Measurements from ENCODE around the gene PRKAR2B. TPM values are rescaled to one million over a fixed set of nuclear protein-coding genes. Genes with fewer than 3 reads are reported as not detected.

Gene PRKAR2B
- total RNA-seq, 2 donors from 2014 or later: 12.4 to 65.7 TPM

GRCh38 chr7:107043491-107043890 is 1.0 kb upstream of the PRKAR2B start:
- Histone ChIP-seq H3K9me3 (no peaks in the 10 kb centered on the region), H3K4me3 (no peak overlapping the region), H3K36me3 (no peaks in the 10 kb centered on the region), H3K27me3 (replicated peaks; ENCODE audit: insufficient read depth) (no peaks in the 10 kb centered on the region), H3K4me1 (replicated peaks) (no peaks in the 10 kb centered on the region), H3K27ac (peak overlapping the region; percentile 80 to 88)
- intact Hi-C loops (cut with DNase I): no loop called here
- DNase-seq (ENCODE audit: low spot score): no peak
- 35% methylated on average over 4 of the region's 4 CpGs for WGBS
- TF ChIP-seq POLR2AphosphoS5 (IDR thresholded peaks at IDR 0.05): no peak

DNA sequence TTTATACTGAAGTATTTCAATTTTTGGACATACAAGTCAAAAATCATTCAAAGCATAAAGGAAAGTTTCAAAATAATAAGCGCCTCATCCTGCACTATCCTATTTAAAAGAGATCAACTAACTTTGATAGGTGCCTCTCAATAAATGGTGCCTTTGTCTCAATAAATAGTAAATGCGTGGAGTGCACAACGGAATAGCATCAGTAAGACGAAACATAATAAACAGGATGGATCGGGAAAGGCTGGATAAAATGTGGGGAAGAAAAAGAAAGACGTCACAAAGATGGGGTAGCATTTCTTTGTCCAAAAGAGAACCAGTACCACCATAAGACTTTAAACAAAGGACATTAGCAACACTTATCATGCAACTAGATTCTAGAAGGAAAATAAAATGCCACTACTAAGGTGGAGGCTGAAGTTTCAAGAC is 571 bp upstream of the PRKAR2B start:
- intact Hi-C loops (cut with DNase I): loop anchor here (2.0 kb wide), 1 partner anchor 77 kb away; no protein-coding TSS in a partner anchor
- peak overlapping the region; percentile 62 to 74 for H3K4me3 ChIP-seq
- H3K27me3 ChIP-seq (replicated peaks; ENCODE audit: insufficient read depth): no peaks in the 10 kb centered on the region
- H3K27ac ChIP-seq: peak overlapping the region; percentile 80 to 88
- 16% methylated on average over 6 of the region's 6 CpGs for WGBS
- H3K4me1 ChIP-seq (replicated peaks): no peaks in the 10 kb centered on the region
- no peaks in the 10 kb centered on the region for H3K36me3 ChIP-seq
- H3K9me3 ChIP-seq: no peaks in the 10 kb centered on the region
- no peak for DNase-seq (ENCODE audit: low spot score)
- TF ChIP-seq POLR2AphosphoS5 (IDR thresholded peaks at IDR 0.05) (peak; percentile 9), CTCF (IDR thresholded peaks at IDR 0.05) (no peak)

- H3K4me1 ChIP-seq (replicated peaks): no peaks in the 10 kb centered on the region
- TF ChIP-seq POLR2A (IDR thresholded peaks at IDR 0.05) (no peak), CTCF (IDR thresholded peaks at IDR 0.05) (no peak), POLR2AphosphoS5 (IDR thresholded peaks at IDR 0.05) (no peak)
- H3K9me3 ChIP-seq: no peaks in the 10 kb centered on the region
- H3K27me3 ChIP-seq (replicated peaks; ENCODE audit: insufficient read depth): no peaks in the 10 kb centered on the region
- WGBS: 2% methylated on average over 25 of the region's 29 CpGs
- peak overlapping the region; percentile 54 to 62 for H3K27ac ChIP-seq
- peak overlapping the region; percentile 62 to 74 for H3K4me3 ChIP-seq
- no peak for DNase-seq (ENCODE audit: low spot score)
- intact Hi-C loops (cut with DNase I): loop anchor here (2.0 kb wide), 1 partner anchor 75 kb away; no protein-coding TSS in a partner anchor
- no peaks in the 10 kb centered on the region for H3K36me3 ChIP-seq
Measured at GRCh38 chr7:107045195-107045960, 873 bp downstream of the PRKAR2B start.

DNA sequence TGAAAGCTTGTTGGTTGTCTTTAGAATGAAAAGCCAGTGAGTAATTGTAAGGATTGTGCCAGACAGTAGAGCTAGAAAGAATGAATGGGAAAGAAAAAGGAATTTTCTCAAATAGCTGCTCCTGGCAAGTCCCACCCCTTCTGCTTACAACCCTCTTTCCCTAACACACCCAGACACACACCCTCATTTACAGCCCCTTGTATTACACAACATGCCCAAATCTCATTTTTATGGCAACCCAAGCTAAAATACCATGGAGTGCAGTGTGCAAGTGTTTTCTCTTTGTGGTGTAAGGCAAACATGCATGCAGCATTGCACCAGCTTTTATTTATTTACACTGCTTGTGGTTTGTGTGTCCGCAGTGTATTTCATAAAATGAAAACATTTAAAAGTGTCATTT is 1.5 kb downstream of the PRKAR2B start:
- no peak for DNase-seq (ENCODE audit: low spot score)
- no peaks in the 10 kb centered on the region for H3K4me1 ChIP-seq (replicated peaks)
- TF ChIP-seq POLR2AphosphoS5 (IDR thresholded peaks at IDR 0.05) (peak; percentile 31), CTCF (IDR thresholded peaks at IDR 0.05) (no peak)
- H3K9me3 ChIP-seq: no peaks in the 10 kb centered on the region
- H3K27ac ChIP-seq: no peak overlapping the region
- H3K4me3 ChIP-seq: peak overlapping the region in 1 of 2 donors; percentile 74
- 40% methylated on average over 1 of the region's 1 CpG for WGBS
- intact Hi-C loops (cut with DNase I): loop anchor here (2.0 kb wide), 1 partner anchor 75 kb away; no protein-coding TSS in a partner anchor
- no peaks in the 10 kb centered on the region for H3K27me3 ChIP-seq (replicated peaks; ENCODE audit: insufficient read depth)
- H3K36me3 ChIP-seq: no peaks in the 10 kb centered on the region

- H3K36me3 ChIP-seq: no peaks in the 10 kb centered on the region
- no peak for DNase-seq (ENCODE audit: low spot score)
- H3K9me3 ChIP-seq: no peaks in the 10 kb centered on the region
- TF ChIP-seq CTCF (IDR thresholded peaks at IDR 0.05) (no peak), POLR2AphosphoS5 (IDR thresholded peaks at IDR 0.05) (no peak)
- no peak overlapping the region for H3K27ac ChIP-seq
- H3K4me1 ChIP-seq (replicated peaks): no peaks in the 10 kb centered on the region
- intact Hi-C loops (cut with DNase I): no loop called here
- H3K27me3 ChIP-seq (replicated peaks; ENCODE audit: insufficient read depth): no peaks in the 10 kb centered on the region
- WGBS: 63% methylated on average over 7 of the region's 7 CpGs
- H3K4me3 ChIP-seq: no peak overlapping the region
Measured at GRCh38 chr7:107046491-107047259, 2.2 kb downstream of the PRKAR2B start.

All from prostate gland (tissue), 2 donors.